ENCODE results near the gene MRPS21. TPM values are rescaled to one million over a fixed set of nuclear protein-coding genes. Genes with fewer than 3 reads are reported as not detected.

Gene MRPS21
- total and polyA plus RNA-seq, 9 of the 15 experiments (the other 6 are each of a cell fraction or from before 2014, with no cell fraction given) = 119 to 407 (median 149) TPM

DNA sequence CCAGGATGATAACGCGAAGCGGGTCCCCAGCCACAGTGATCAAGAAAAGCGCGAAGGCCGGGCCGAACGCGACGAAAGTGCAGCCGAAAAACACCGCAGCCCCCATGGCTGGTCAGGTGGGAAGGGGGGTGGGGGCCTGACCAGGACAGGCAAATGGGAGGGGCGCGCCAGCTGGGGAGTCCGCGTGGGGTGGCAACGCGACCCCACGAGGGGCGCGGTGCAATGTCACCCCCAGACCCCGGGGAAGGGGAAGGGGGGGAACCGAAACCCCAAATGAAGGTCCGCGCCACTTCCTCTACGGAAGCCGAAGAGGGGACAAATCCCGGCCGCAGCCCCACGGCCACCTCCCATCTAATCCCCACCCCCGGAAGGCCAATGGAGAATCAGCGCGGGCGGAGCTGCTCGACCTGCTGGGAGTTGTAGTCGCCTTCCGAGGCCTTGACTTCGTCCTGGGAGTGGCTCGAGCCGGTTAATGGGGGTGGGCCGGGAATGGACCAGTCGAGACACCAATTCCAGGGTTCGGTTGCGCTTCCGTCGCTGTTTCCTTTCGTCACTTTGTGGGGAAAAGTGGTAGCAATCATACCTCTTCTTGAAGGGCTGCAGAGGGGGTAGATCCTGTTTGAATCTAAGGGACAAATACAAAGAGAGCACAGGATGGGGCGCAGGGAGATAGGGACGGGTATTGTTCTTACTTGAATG, 24.8 kb upstream of the MRPS21 start, which contains the start of gene APH1A (continued):
- TF ChIP-seq TCFL5 (CRISPR knock-in tag; conservative IDR thresholded peaks at IDR 0.05) (no peak), ELK1 (CRISPR knock-in tag; IDR thresholded peaks at IDR 0.05) (no peak), ZC3H4 (CRISPR knock-in tag; IDR thresholded peaks at IDR 0.05; ENCODE audit: borderline replicate concordance) (no peak), AFF1 (IDR thresholded peaks at IDR 0.05; ENCODE audit: low read depth in 1 of 2, partially characterized antibody in 2 of 2) (peak in 1 of 2 experiments; percentile 83), COPS2 (conservative IDR thresholded peaks at IDR 0.05) (no peak), SAP30 (IDR thresholded peaks at IDR 0.05; ENCODE audit: borderline replicate concordance, insufficient read depth, low read depth, low read length, poor library complexity, severe bottlenecking) (no peak)

All from K562 (cell line).